GM21619 (cell line): ENCODE results near the gene ARHGAP23.
A peak's percentile ranks its signal among the peaks of the same experiment; 100 is the strongest.
"Not testable (repeated sequence)": the region's sequence is repeated elsewhere in the genome, so short reads cannot be mapped to it uniquely, and the experiment has no call there.

Experiments used
- ATAC-seq: cut with Tn5 transposase; IDR thresholded peaks from one replicate; pipeline ENCODE4 v1.9.1; 2021; ENCODE audit not compliant: unreplicated experiment

ARHGAP23 gene

GRCh38 chr17:38485681-38486298, 57.5 kb downstream of the ARHGAP23 start:
- ATAC-seq = peak; percentile 54

- not testable (repeated sequence) for ATAC-seq
Observed at GRCh38 chr17:38489774-38490173, 61.5 kb downstream of the ARHGAP23 start.

GRCh38 chr17:38491346-38492066, 63.2 kb downstream of the ARHGAP23 start:
- not testable (repeated sequence) for ATAC-seq

- not testable (repeated sequence) for ATAC-seq
Observed at GRCh38 chr17:38492067-38493040, 64.1 kb downstream of the ARHGAP23 start.

- ATAC-seq = not testable (repeated sequence)
Observed at GRCh38 chr17:38494152-38494551, 65.9 kb downstream of the ARHGAP23 start.

GRCh38 chr17:38497656-38498055, 69.4 kb downstream of the ARHGAP23 start:
- ATAC-seq = not testable (repeated sequence)

- no peak for ATAC-seq
Observed at GRCh38 chr17:38498353-38498752, 70.1 kb downstream of the ARHGAP23 start.

GRCh38 chr17:38499230-38499629, 71.0 kb downstream of the ARHGAP23 start:
- ATAC-seq = not testable (repeated sequence)

GRCh38 chr17:38501718-38502117, 73.5 kb downstream of the ARHGAP23 start:
- ATAC-seq = not testable (repeated sequence)

- ATAC-seq = not testable (repeated sequence)
Observed at GRCh38 chr17:38503286-38503913, 75.1 kb downstream of the ARHGAP23 start.

- ATAC-seq = no peak
Observed at GRCh38 chr17:38504216-38504615, 76.0 kb downstream of the ARHGAP23 start.

GRCh38 chr17:38507436-38507835, 79.2 kb downstream of the ARHGAP23 start:
- no peak for ATAC-seq

- no peak for ATAC-seq
Observed at GRCh38 chr17:38507921-38508569, 79.8 kb downstream of the ARHGAP23 start.

- ATAC-seq = no peak
Observed at GRCh38 chr17:38508570-38508950, 80.3 kb downstream of the ARHGAP23 start.

GRCh38 chr17:38508954-38509771, 80.9 kb downstream of the ARHGAP23 start:
- no peak for ATAC-seq

GRCh38 chr17:38509772-38510420, 81.6 kb downstream of the ARHGAP23 start:
- no peak for ATAC-seq

GRCh38 chr17:38510421-38511149, 82.3 kb downstream of the ARHGAP23 start:
- ATAC-seq = no peak
